ENCODE measurements around the gene RNASET2. TPM values are rescaled to one million over a fixed set of nuclear protein-coding genes. Genes with fewer than 3 reads are reported as not detected.

RNASET2 gene
- 13.8 TPM for polyA plus RNA-seq (2013, experiment 1 of 2; ENCODE audit: insufficient read length)
- polyA plus RNA-seq (2013, experiment 2 of 2; ENCODE audit: insufficient read length), result 14.6 TPM

- DNase-seq, result peak; percentile 91
Measured at GRCh38 chr6:166956444-166957086, at the start of gene RNASET2. RNASET2 (minus strand) TSS chr6:166956550; CDS start chr6:166956182, 368 bp downstream.

- no peak for DNase-seq
Measured at GRCh38 chr6:167005350-167006159, 49.2 kb upstream of the RNASET2 start.

- no peak for DNase-seq
Measured at GRCh38 chr6:167000759-167001158, 44.4 kb upstream of the RNASET2 start.

- DNase-seq, result no peak
Measured at GRCh38 chr6:166999884-167000253, 43.5 kb upstream of the RNASET2 start.

- DNase-seq, result peak; percentile 97
Measured at GRCh38 chr6:166999145-166999883, 43.0 kb upstream of the RNASET2 start, which contains the start of gene CEP43. CEP43 (plus strand) TSS chr6:166999397; CDS start chr6:166999413, 16 bp downstream.

- no peak for DNase-seq
Measured at GRCh38 chr6:166998256-166999144, 42.1 kb upstream of the RNASET2 start.

GRCh38 chr6:166997768-166998255 lies 41.5 kb upstream of the RNASET2 start:
- DNase-seq, result peak; percentile 51

GRCh38 chr6:166997348-166997747 lies 41.0 kb upstream of the RNASET2 start:
- DNase-seq, result no peak

GRCh38 chr6:166996406-166996805 lies 40.1 kb upstream of the RNASET2 start:
- DNase-seq, result peak; percentile 16

GRCh38 chr6:166989427-166990032 lies 33.2 kb upstream of the RNASET2 start:
- DNase-seq, result peak; percentile 40

GRCh38 chr6:166988674-166989201 lies 32.4 kb upstream of the RNASET2 start:
- no peak for DNase-seq

- DNase-seq, result no peak
Measured at GRCh38 chr6:166987930-166988329, 31.6 kb upstream of the RNASET2 start.

- DNase-seq, result no peak
Measured at GRCh38 chr6:166987448-166987847, 31.1 kb upstream of the RNASET2 start.

GRCh38 chr6:166980738-166981137 lies 24.4 kb upstream of the RNASET2 start:
- DNase-seq, result no peak

- peak; percentile 77 for DNase-seq
Measured at GRCh38 chr6:166977621-166978525, 21.5 kb upstream of the RNASET2 start.

GRCh38 chr6:166976636-166977035 lies 20.3 kb upstream of the RNASET2 start:
- DNase-seq, result no peak

GRCh38 chr6:166972101-166972500 lies 15.8 kb upstream of the RNASET2 start:
- DNase-seq, result no peak

GRCh38 chr6:166971271-166971670 lies 14.9 kb upstream of the RNASET2 start:
- DNase-seq, result no peak

GRCh38 chr6:166970776-166971175 lies 14.4 kb upstream of the RNASET2 start:
- DNase-seq, result no peak

- DNase-seq, result no peak
Measured at GRCh38 chr6:166970091-166970490, 13.7 kb upstream of the RNASET2 start.
